ENCODE results near the gene CCDC27. TPM values are rescaled to one million over a fixed set of nuclear protein-coding genes. Genes with fewer than 3 reads are reported as not detected.

Gene CCDC27
- total and polyA plus RNA-seq, 3 donors from 2014 or later = 10.6 to 28.4 (median 18.3) TPM

- no peaks in the 10 kb centered on the region for H3K4me1 ChIP-seq
- no peaks in the 10 kb centered on the region for H3K36me3 ChIP-seq (ENCODE audit: low read depth, missing control alignments)
- H3K27me3 ChIP-seq = no peaks in the 10 kb centered on the region
- H3K4me3 ChIP-seq = no peak overlapping the region
- 57 to 61% methylated on average over 8 to 16 of the region's 19 CpGs for WGBS, 2 donors
- no peak overlapping the region for H3K27ac ChIP-seq
- intact Hi-C loops (cut with DNase I; ENCODE audit: low total_unique reads) = no loop called here
- TF ChIP-seq CTCF (IDR thresholded peaks at IDR 0.05) (no peak), POLR2A (IDR thresholded peaks at IDR 0.05) (no peak)
- no peak for DNase-seq
- H3K9me3 ChIP-seq = no peaks in the 10 kb centered on the region
These were observed 43.5 kb upstream of the CCDC27 start for GRCh38 chr1:3708791-3709190.

DNA sequence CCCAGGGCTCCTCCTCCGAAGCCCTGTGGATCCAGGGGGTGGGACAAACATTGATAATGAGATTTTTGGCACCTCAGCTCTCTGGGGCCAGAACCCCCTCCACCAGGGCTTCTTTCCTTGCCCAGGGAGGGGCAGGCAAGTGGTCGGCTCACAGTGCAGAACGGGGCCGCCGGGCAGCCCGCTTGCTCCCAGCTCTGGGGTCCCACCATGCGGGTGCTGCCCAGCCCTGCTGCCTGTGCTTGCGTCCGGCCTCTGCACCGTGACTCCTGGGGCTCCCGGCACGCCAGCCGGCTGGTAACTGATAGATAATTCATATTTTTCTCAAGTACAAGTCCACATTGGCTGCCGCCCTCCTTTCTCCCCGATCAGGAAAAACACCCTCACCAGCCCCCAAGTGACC is 42.0 kb upstream of the CCDC27 start:
- Histone ChIP-seq H3K36me3 (ENCODE audit: low read depth, missing control alignments) (no peaks in the 10 kb centered on the region), H3K9me3 (no peaks in the 10 kb centered on the region), H3K4me1 (no peaks in the 10 kb centered on the region), H3K27me3 (no peaks in the 10 kb centered on the region), H3K4me3 (no peak overlapping the region), H3K27ac (no peak overlapping the region)
- TF ChIP-seq CTCF (IDR thresholded peaks at IDR 0.05) (no peak), POLR2A (IDR thresholded peaks at IDR 0.05) (no peak)
- no peak for DNase-seq
- intact Hi-C loops (cut with DNase I; ENCODE audit: low total_unique reads) = no loop called here
- 88 to 92% methylated on average over 3 to 15 of the region's 15 CpGs for WGBS, 2 donors

DNA sequence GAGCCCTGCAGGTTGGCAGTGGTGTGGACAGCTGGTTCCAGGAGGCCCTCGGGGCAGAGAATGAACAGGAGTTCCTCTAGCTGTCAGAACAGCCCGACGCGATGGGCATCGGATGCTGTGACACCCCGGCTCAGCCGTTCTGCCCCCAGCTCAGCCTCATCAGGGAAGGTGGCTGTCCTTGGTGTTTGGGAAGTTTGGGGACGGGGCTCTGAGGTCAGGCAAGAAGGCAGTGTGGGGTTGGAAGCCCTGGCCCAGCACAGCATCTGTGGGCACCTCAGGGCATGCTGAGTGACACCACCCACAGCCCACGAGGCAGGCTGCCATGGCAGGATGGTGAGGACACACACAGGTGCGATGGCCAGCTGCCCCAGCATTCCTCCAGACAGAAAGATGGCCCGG is 40.9 kb upstream of the CCDC27 start:
- no peak overlapping the region for H3K4me3 ChIP-seq
- intact Hi-C loops (cut with DNase I; ENCODE audit: low total_unique reads) = no loop called here
- TF ChIP-seq CTCF (IDR thresholded peaks at IDR 0.05) (no peak), POLR2A (IDR thresholded peaks at IDR 0.05) (no peak)
- 87 to 100% methylated on average over 1 to 11 of the region's 11 CpGs for whole genome bisulfite sequencing, 2 donors
- no peaks in the 10 kb centered on the region for H3K36me3 ChIP-seq (ENCODE audit: low read depth, missing control alignments)
- H3K9me3 ChIP-seq = no peaks in the 10 kb centered on the region
- no peaks in the 10 kb centered on the region for H3K4me1 ChIP-seq
- no peak for DNase-seq
- H3K27me3 ChIP-seq = no peaks in the 10 kb centered on the region
- H3K27ac ChIP-seq = no peak overlapping the region

GRCh38 chr1:3711780-3712451 is 40.3 kb upstream of the CCDC27 start:
- Histone ChIP-seq H3K4me3 (no peak overlapping the region), H3K27me3 (no peaks in the 10 kb centered on the region), H3K9me3 (no peaks in the 10 kb centered on the region), H3K4me1 (no peaks in the 10 kb centered on the region), H3K27ac (no peak overlapping the region), H3K36me3 (ENCODE audit: low read depth, missing control alignments) (no peaks in the 10 kb centered on the region)
- TF ChIP-seq CTCF (IDR thresholded peaks at IDR 0.05) = no peak
- no peak for TF ChIP-seq POLR2A (IDR thresholded peaks at IDR 0.05)
- WGBS, 2 donors = 77 to 84% methylated on average over 24 of the region's 24 CpGs
- no peak for DNase-seq
- intact Hi-C loops (cut with DNase I; ENCODE audit: low total_unique reads) = no loop called here
